RWPE1 (cell line): ENCODE results near the gene TNS4.
A peak's percentile ranks its signal among the peaks of the same experiment; 100 is the strongest.

Source experiments
- CTCF ChIA-PET: fragments of 350-600 bp; sonication (Branson Sonifier 250); formaldehyde crosslinking; extraction: SDS; loops from one replicate; lab custom pipeline; 2021; lab: Yijun Ruan, JAX
- POLR2A ChIA-PET: fragments of 400-600 bp; formaldehyde crosslinking; extraction: SDS; loops from one replicate; lab custom pipeline; 2020; ENCODE audit warnings: antibody characterized with exemption; ENCODE audit not compliant: low non-redundant PET; lab: Yijun Ruan, JAX
- DNase-seq: peaks from one replicate; pipeline ENCODE4 v3.0.0; 2012; ENCODE audit warnings: low spot score
- H3K27ac ChIP-seq: fragments of 450-650 bp; 2 replicates; pipeline ENCODE4 v1.5.1; 2017
- TF ChIP-seq, protein P1 (sequence below): fragments of 450-650 bp; conservative IDR thresholded peaks from 2 replicates; pipeline ENCODE4 v1.5.1; 2017; ENCODE audit warnings: low read depth, mild to moderate bottlenecking

Gene TNS4

DNA sequence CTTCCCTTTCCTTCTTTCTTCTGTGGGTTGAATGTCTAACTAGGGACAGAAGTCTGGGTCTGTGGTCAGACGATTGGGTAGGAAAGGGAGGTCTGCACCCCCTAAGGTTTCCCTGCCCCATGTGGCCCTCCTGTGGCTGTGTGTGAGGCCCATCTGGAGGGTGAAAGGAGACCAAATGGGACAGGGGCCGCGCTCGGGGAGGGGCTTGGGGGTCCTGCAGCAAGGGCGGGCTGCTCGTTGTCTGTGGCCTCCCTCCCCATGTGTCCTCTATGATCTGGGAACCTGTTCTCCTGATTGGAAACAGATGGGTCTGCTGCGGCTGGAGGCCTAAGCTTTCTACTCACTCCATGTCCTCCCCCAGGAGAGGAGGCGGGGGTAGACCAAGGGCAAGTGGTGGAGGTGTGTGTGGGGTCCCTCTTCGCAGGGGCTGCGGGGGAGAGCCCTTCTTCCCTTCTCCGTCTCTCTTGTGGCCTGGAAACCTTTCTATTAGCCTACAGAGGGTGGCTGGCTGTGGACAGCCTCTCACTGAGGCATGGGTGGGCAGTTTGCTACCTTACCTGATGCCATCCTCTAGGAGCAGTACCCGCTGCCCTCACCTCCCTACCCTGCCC, 39.6 kb downstream of the TNS4 start:
- no peak for DNase-seq
- TF ChIP-seq, protein P1, sequence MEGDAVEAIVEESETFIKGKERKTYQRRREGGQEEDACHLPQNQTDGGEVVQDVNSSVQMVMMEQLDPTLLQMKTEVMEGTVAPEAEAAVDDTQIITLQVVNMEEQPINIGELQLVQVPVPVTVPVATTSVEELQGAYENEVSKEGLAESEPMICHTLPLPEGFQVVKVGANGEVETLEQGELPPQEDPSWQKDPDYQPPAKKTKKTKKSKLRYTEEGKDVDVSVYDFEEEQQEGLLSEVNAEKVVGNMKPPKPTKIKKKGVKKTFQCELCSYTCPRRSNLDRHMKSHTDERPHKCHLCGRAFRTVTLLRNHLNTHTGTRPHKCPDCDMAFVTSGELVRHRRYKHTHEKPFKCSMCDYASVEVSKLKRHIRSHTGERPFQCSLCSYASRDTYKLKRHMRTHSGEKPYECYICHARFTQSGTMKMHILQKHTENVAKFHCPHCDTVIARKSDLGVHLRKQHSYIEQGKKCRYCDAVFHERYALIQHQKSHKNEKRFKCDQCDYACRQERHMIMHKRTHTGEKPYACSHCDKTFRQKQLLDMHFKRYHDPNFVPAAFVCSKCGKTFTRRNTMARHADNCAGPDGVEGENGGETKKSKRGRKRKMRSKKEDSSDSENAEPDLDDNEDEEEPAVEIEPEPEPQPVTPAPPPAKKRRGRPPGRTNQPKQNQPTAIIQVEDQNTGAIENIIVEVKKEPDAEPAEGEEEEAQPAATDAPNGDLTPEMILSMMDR, result no peak
- CTCF ChIA-PET, result no interaction called here
- POLR2A ChIA-PET, result no interaction called here
- H3K27ac ChIP-seq, result no peak overlapping the region

DNA sequence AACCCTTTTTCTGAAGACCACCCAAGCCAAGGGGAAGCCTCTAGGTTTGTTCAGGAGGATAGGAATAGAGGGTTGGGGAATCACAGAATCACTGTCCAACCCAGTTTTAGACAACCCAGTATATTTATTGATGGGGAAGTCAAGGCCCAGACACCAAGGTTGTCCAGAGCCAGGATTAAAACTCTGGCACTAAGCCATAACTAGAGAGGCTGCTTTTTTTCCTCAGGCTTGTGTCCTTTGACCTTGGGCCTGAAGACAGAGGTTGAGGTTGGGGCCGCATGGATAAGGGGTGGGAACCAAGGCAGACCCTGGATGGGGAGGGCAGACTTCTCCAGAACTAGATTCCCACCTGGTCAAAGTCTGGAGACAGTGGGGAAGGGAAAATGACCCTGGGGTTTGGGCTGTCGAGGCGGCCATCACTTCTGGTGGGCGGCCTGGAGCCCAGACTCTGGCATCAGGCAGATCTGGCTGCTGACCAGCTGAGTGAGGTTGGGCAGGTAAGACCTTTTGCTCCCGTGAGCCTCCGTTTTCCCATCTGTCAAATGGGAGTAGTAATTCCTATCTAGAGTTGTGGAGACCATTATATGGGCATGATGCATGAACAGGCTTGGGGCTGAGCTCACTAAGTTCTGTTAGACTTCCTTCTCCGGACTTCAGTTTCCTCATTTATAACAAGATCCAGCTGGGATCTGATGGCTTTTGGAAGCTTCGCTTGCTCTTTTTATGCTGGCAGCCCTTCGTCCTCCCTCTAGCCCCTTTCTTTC, 40.3 kb downstream of the TNS4 start:
- ChIA-PET POLR2A (interaction anchor here (0.8 kb wide), 1 partner anchor 17 kb away, joined by 3 read pairs; no protein-coding TSS in a partner anchor), CTCF (interaction anchor here (0.7 kb wide), 1 partner anchor 747 kb away, joined by 3 read pairs; no protein-coding TSS in a partner anchor)
- TF ChIP-seq, protein P1, result no peak
- no peak for DNase-seq
- no peak overlapping the region for H3K27ac ChIP-seq

DNA sequence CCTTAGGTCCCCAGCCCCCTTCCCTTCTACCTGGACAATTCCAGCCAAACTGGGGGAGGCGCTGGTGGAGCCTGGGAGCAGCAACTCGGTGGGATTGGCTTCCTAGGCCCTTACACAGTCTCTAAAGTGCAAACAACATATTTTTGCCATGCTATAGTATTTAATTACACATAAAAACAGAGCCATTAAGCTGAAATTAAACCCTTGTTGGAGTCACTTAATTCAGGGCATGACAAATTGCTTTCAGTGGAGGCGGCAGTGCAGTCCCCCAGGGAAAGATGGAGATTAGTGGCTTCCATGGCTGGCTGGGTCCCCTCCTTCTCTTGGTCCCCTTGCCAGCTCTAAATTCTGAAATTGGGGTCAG, 40.8 kb downstream of the TNS4 start:
- peak overlapping the region; percentile 39; the same call in 1 of the 2 replicates for H3K27ac ChIP-seq
- TF ChIP-seq, protein P1, result no peak
- ChIA-PET CTCF (interaction anchor here (0.7 kb wide), 1 partner anchor 748 kb away, joined by 3 read pairs; no protein-coding TSS in a partner anchor), POLR2A (interaction anchor here (0.8 kb wide), 1 partner anchor 17 kb away, joined by 3 read pairs; no protein-coding TSS in a partner anchor)
- no peak for DNase-seq

DNA sequence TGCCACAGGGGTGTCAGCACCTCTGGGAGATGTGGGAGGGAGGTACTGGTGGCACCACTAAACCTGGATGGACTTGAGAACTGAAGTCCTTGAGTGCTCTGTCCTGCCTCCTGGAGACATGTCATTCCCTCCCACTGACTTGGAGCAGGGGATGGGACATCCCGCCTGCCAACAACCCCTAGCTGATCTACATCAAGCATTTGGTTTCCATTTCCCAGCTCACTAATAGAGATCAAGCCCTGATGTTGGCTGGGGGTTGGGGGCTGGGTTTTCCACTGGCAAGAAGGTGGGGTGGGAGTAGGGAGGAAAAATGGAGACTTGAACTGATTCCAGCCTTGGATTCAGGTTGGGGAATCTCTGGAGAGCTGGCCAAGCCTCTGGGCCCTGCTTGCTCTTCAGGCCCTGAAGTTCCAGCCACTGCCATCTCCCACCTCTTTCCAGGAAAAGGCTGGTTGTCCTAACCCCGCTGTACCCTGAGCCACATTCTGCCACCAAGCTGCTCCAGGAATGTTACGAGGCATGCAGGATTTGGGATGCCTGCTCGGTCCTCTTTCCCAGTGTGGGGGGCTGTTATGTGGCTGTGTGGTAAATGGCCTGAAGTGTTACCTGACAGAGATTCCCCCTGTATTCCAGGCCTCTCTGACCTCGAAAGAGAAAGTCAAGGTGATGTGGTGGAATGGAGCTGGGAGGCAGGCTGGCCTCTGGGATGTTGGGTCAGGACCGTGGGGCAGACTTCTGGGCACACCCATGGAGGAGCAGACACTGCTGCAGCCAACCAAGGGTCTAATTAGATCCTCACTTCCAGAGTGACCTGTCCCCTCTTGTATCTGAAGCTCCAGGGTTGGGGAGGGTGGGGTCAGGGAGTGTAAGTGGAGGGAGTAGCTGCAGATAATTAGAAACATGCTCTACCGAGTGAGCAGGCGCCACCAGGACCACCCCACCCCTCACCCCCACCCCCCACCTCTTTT, 41.5 kb downstream of the TNS4 start:
- TF ChIP-seq, protein P1, result no peak
- DNase-seq, result no peak
- peak overlapping the region; percentile 39 for H3K27ac ChIP-seq
- ChIA-PET POLR2A (no interaction called here), CTCF (interaction anchor here (0.7 kb wide), 1 partner anchor 748 kb away, joined by 3 read pairs; no protein-coding TSS in a partner anchor)

DNA sequence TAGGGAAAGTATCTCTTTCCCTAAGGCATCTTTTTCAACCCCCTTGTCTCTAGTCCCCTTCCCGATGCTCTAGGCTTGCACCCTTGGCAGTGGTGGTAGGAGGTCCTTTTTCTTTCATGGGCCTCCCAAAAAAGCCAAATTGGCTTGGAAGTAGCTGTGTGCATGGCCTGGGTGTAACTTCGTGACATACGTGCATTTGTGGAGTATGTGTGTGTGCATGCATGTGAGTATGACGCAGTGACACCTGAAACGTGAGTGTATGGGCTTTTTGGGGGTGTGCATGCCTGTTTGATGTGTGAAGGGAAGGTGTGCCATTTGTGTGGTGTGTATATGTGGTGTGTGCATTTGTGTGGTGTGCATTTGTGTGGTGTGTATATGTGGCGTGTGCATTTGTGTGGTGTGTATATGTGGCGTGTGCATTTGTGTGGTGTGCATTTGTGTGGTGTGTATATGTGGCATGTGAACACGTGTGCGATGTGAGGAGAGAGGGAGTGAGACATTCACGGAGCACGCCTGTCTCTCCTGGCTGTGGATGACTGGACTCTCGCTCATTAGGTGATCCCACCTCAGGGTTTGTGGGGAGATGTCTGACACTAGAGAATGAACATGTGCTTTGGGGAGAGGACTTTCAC, 42.5 kb downstream of the TNS4 start:
- DNase-seq, result no peak
- TF ChIP-seq, protein P1, result no peak
- CTCF ChIA-PET, result no interaction called here
- POLR2A ChIA-PET, result no interaction called here
- peak overlapping the region; percentile 39 for H3K27ac ChIP-seq
